LNCaP clone FGC (cell line): ENCODE measurements around the gene WBP1.

Experiments used
- DNase-seq: peaks from one replicate; pipeline ENCODE4 v3.0.0-alpha.2; 2011; ENCODE audit warnings: low read depth
- H3K4me3 ChIP-seq: 2 replicates; pipeline ENCODE4 v1.5.1; 2011; ENCODE audit warnings: mild to moderate bottlenecking, low read depth, low read length, control low read depth
- CTCF ChIP-seq: IDR thresholded peaks from 2 replicates; pipeline ENCODE4 v1.5.1; 2012; ENCODE audit warnings: mild to moderate bottlenecking; ENCODE audit not compliant: control insufficient read depth, insufficient read depth; ENCODE audit errors: extremely low read depth

The WBP1 gene

GRCh38 chr2:74498500-74499266, 40.4 kb downstream of the WBP1 start:
- H3K4me3 ChIP-seq = no peak overlapping the region

GRCh38 chr2:74499267-74499939, 41.2 kb downstream of the WBP1 start, which contains the start of gene LBX2:
Gene LBX2, minus strand, starts transcription at chr2:74499603. Its CDS starts 66 bp downstream, at chr2:74499537.
- no peak for TF ChIP-seq CTCF
- DNase-seq = no peak
- H3K4me3 ChIP-seq = no peak within 1 kb of the TSS

More at GRCh38 chr2:74498500-74499266, 40.4 kb downstream of the WBP1 start:
- no peak for DNase-seq
- no peak for TF ChIP-seq CTCF

- DNase-seq = no peak
- TF ChIP-seq CTCF = no peak
- H3K4me3 ChIP-seq = no peak overlapping the region
Observed at GRCh38 chr2:74499940-74500577, 41.8 kb downstream of the WBP1 start.

GRCh38 chr2:74500578-74500946, 42.3 kb downstream of the WBP1 start:
- H3K4me3 ChIP-seq = no peak overlapping the region
- DNase-seq = no peak
- TF ChIP-seq CTCF = no peak

GRCh38 chr2:74501335-74502071, 43.3 kb downstream of the WBP1 start:
- no peak for TF ChIP-seq CTCF
- no peak overlapping the region for H3K4me3 ChIP-seq
- no peak for DNase-seq

- H3K4me3 ChIP-seq = no peak overlapping the region
- no peak for DNase-seq
- TF ChIP-seq CTCF = no peak
Observed at GRCh38 chr2:74502147-74502719, 44.0 kb downstream of the WBP1 start.
